Measurements from ENCODE around the gene ZAR1. TPM values are rescaled to one million over a fixed set of nuclear protein-coding genes. Genes with fewer than 3 reads are reported as not detected.

ZAR1 gene
- total RNA-seq, 1 experiment from 2014 or later = 0.47 TPM

- intact Hi-C loops (cut with micrococcal nuclease) = no loop called here
- H3K36me3 ChIP-seq (ENCODE audit: control insufficient read depth in 1 of 2, insufficient read depth in 2 of 2, low read length in 2 of 2) = peaks cover 0 to 2% of the 10 kb centered on the region in 2 experiments; a peak in 1 of 4 replicates
- ATAC-seq (no peak), DNase-seq (ENCODE audit: low read depth, low spot score) (no peak)
- no peaks in the 10 kb centered on the region for H3K4me1 ChIP-seq (ENCODE audit: control insufficient read depth in 1 of 2, insufficient read depth in 2 of 2, low read length in 2 of 2)
- no peak overlapping the region for H2AFZ ChIP-seq (ENCODE audit: low read depth, low read length, poor library complexity, severe bottlenecking)
- ChIA-PET CTCF (no interaction called here), POLR2A (no interaction called here), RAD21 (ENCODE audit: low non-redundant PET in 1 of 2, low total read pairs in 2 of 2, uncharacterized antibody in 2 of 2, unreplicated experiment in 2 of 2) (no interaction called here)
- no peak overlapping the region for H3K9ac ChIP-seq (ENCODE audit: low read length)
- H3K27ac ChIP-seq (ENCODE audit: low read depth, low read length) = no peak overlapping the region
- no peaks in the 10 kb centered on the region for H3K79me2 ChIP-seq (ENCODE audit: insufficient read depth, low read length)
- no TSS peak for BruUV-seq (replicated peaks)
- no peak overlapping the region for H3K4me3 ChIP-seq (replicated peaks in 1 of 2; ENCODE audit: low read depth in 1 of 2, low read length in 2 of 2)
- no peaks in the 10 kb centered on the region for H3K9me2 ChIP-seq (ENCODE audit: insufficient read depth)
- TF ChIP-seq FOSL1 (IDR thresholded peaks at IDR 0.05; ENCODE audit: low read depth) = no peak
- TF ChIP-seq EZH2phosphoT487 (IDR thresholded peaks at IDR 0.05; ENCODE audit: borderline replicate concordance) = no peak
- TF ChIP-seq POLR2AphosphoS5 (IDR thresholded peaks at IDR 0.05; ENCODE audit: low read depth, low read length) = no peak
- no peak for TF ChIP-seq JUND (IDR thresholded peaks at IDR 0.05)
- no peak for TF ChIP-seq ZFX (IDR thresholded peaks at IDR 0.05)
- no peak for TF ChIP-seq ATF3 (IDR thresholded peaks at IDR 0.05)
- no peak for TF ChIP-seq ZNF274 (IDR thresholded peaks at IDR 0.05; ENCODE audit: low read depth, low read length)
- TF ChIP-seq SIN3A (IDR thresholded peaks at IDR 0.05; ENCODE audit: low read depth) = no peak
- H3K27me3 ChIP-seq (ENCODE audit: insufficient read depth, low read length) = no peaks in the 10 kb centered on the region
- H3K4me2 ChIP-seq (ENCODE audit: low read length) = no peak overlapping the region
- H3K9me3 ChIP-seq (ENCODE audit: control insufficient read depth in 1 of 2, insufficient read depth in 1 of 2, low read depth in 1 of 2, low read length in 2 of 2) = no peaks in the 10 kb centered on the region
- H4K20me1 ChIP-seq (ENCODE audit: insufficient read depth) = no peaks in the 10 kb centered on the region
Observed at GRCh38 chr4:48495941-48496340, 5.9 kb downstream of the ZAR1 start.

GRCh38 chr4:48498895-48499294 is 8.8 kb downstream of the ZAR1 start:
- Histone ChIP-seq H2AFZ (ENCODE audit: low read depth, low read length, poor library complexity, severe bottlenecking) (no peak overlapping the region), H3K9me2 (ENCODE audit: insufficient read depth) (no peaks in the 10 kb centered on the region), H3K9me3 (ENCODE audit: control insufficient read depth in 1 of 2, insufficient read depth in 1 of 2, low read depth in 1 of 2, low read length in 2 of 2) (no peaks in the 10 kb centered on the region), H3K36me3 (ENCODE audit: control insufficient read depth in 1 of 2, insufficient read depth in 2 of 2, low read length in 2 of 2) (peaks cover 0 to 2% of the 10 kb centered on the region in 2 experiments; a peak in 1 of 4 replicates), H4K20me1 (ENCODE audit: insufficient read depth) (no peaks in the 10 kb centered on the region), H3K27ac (ENCODE audit: low read depth, low read length) (no peak overlapping the region), H3K4me2 (ENCODE audit: low read length) (no peak overlapping the region), H3K4me1 (ENCODE audit: control insufficient read depth in 1 of 2, insufficient read depth in 2 of 2, low read length in 2 of 2) (no peaks in the 10 kb centered on the region), H3K4me3 (replicated peaks in 1 of 2; ENCODE audit: low read depth in 1 of 2, low read length in 2 of 2) (no peak overlapping the region), H3K9ac (ENCODE audit: low read length) (no peak overlapping the region), H3K27me3 (ENCODE audit: insufficient read depth, low read length) (no peaks in the 10 kb centered on the region), H3K79me2 (ENCODE audit: insufficient read depth, low read length) (no peaks in the 10 kb centered on the region)
- ChIA-PET CTCF (no interaction called here), POLR2A (no interaction called here), RAD21 (ENCODE audit: low non-redundant PET in 1 of 2, low total read pairs in 2 of 2, uncharacterized antibody in 2 of 2, unreplicated experiment in 2 of 2) (no interaction called here)
- no peak for DNase-seq (ENCODE audit: low read depth, low spot score)
- ATAC-seq = no peak
- TF ChIP-seq TCF7L2 (IDR thresholded peaks at IDR 0.05; ENCODE audit: borderline replicate concordance, extremely low read depth, insufficient read depth, insufficient read length) = no peak
- TF ChIP-seq MAX (IDR thresholded peaks at IDR 0.05) = no peak
- TF ChIP-seq SP1 (IDR thresholded peaks at IDR 0.05; ENCODE audit: low read depth) = no peak
- intact Hi-C loops (cut with micrococcal nuclease) = no loop called here
- BruUV-seq (replicated peaks) = no TSS peak

All from HCT116 (cell line).